Mucosa of descending colon (tissue), 3 donors: ENCODE measurements around the gene TMEM198. TPM values are rescaled to one million over a fixed set of nuclear protein-coding genes. Genes with fewer than 3 reads are reported as not detected.

ENCODE experiments used
- ATAC-seq: fragments of 200-7000 bp; cut with Tn5 transposase; one replicate; pipeline ENCODE4 v1.9.1; 2020; ENCODE audit warnings: mild to moderate bottlenecking, moderate library complexity
- DNase-seq, 3 donors: peaks; one replicate each; pipeline ENCODE4 v3.0.0-alpha.2; 2020
- H3K36me3 ChIP-seq: fragments of 200-600 bp; one replicate; pipeline ENCODE4 v1.8.0; 2021; ENCODE audit warnings: low read depth, mild to moderate bottlenecking
- H3K4me1 ChIP-seq: fragments of 200-600 bp; one replicate; pipeline ENCODE4 v1.8.0; 2021; ENCODE audit warnings: low read depth, mild to moderate bottlenecking
- H3K4me3 ChIP-seq: fragments of 200-600 bp; one replicate; pipeline ENCODE4 v1.8.0; 2021; ENCODE audit warnings: mild to moderate bottlenecking
- H3K9me3 ChIP-seq: fragments of 200-600 bp; one replicate; pipeline ENCODE4 v1.8.0; 2021; ENCODE audit warnings: mild to moderate bottlenecking
- CTCF ChIP-seq: fragments of 200-600 bp; IDR thresholded peaks from one replicate; pipeline ENCODE4 v1.8.0; 2022; ENCODE audit warnings: antibody characterized with exemption, mild to moderate bottlenecking
- intact Hi-C, 2 donors: fragments of 100-400 bp; cut with DNase I in 1 of 2; cut with micrococcal nuclease in 1 of 2; formaldehyde crosslinking; loops; one replicate each; pipeline versions ENCODE4 v1.11.0 to v1.11.1; 2022; cut with DNase I, micrococcal nuclease
- total RNA-seq, 3 donors: library from RNA; stranded (reverse); fragmentation: NEBNext Ultra II Directional in 2 of 3; extraction: Animal tissue kit (Norgen Biotek cat#: 25700) in 2 of 3; gene quantifications; one replicate each; pipeline versions ENCODE4 v1.2.1 to v1.2.4, GENCODE V29; 2021 to 2023
- donor health status: DM: no; HTN: no; CAD: no; lungs with moderate emphysema.
- donor health status: DM: no; HTN: no; CAD: no.
- donor health status: DM: no; HTN: yes; CAD: no.

Gene TMEM198
- total RNA-seq, 3 donors from 2014 or later: 0.69 to 2.7 (median 2.7) TPM

DNA sequence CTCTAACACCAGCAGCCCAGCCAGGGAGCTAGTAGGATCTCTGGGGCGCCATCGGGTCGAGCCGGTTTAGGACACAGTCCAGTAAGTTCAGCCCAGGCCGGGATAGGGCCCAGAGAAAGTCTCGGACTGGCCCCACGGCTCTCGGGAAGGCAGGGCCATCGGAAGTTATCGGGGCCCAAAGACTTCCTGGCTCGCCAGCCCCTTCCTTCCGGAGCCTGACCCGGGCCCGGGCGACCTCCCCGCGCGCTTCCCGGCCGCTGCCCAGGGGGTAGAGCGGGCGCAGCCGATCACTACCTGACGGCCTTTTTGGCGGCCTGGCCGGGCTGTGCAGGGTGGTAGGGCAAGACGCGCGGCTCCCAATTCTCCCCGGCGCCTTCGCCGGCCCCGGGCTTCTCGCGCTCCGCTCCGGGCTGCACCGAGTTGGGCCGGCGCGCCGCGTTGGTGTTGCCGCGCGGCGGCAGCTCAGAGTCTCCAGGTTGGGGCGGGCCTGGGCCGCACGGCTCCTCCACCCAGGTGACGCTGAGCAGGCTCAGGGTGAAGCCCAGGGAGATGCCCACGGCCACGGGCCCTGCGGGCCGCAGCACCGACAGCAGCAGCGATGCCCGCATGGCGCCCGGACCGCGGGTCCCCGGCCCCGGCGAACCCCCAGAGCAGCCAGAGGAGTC is 765 bp upstream of the TMEM198 start:
- intact Hi-C loops: no loop called here

GRCh38 chr2:219544567-219544966 is 739 bp downstream of the TMEM198 start:
- DNase-seq: peak in 1 of 3 donors; percentile 46
- no peak overlapping the region for H3K4me3 ChIP-seq
- intact Hi-C loops: no loop called here

More for the DNA sequence above, 765 bp upstream of the TMEM198 start:
- peak in 1 of 3 donors; percentile 44 for DNase-seq
- Histone ChIP-seq H3K4me3 (peak overlapping the region; percentile 41), H3K9me3 (no peaks in the 10 kb centered on the region), H3K4me1 (peaks cover 15% of the 10 kb centered on the region), H3K36me3 (no peaks in the 10 kb centered on the region)
- ATAC-seq: peak; percentile 63
- TF ChIP-seq CTCF: no peak

GRCh38 chr2:219545295-219545942 is 1.6 kb downstream of the TMEM198 start:
- H3K9me3 ChIP-seq: no peaks in the 10 kb centered on the region
- no peak for DNase-seq
- no peak for ATAC-seq
- no peaks in the 10 kb centered on the region for H3K36me3 ChIP-seq
- intact Hi-C loops: no loop called here
- H3K4me3 ChIP-seq: no peak overlapping the region
- H3K4me1 ChIP-seq: peaks cover 15% of the 10 kb centered on the region
- no peak for TF ChIP-seq CTCF

More at GRCh38 chr2:219544567-219544966, 739 bp downstream of the TMEM198 start:
- no peak for ATAC-seq
- TF ChIP-seq CTCF: no peak
- no peaks in the 10 kb centered on the region for H3K9me3 ChIP-seq
- H3K4me1 ChIP-seq: peaks cover 15% of the 10 kb centered on the region
- H3K36me3 ChIP-seq: no peaks in the 10 kb centered on the region

DNA sequence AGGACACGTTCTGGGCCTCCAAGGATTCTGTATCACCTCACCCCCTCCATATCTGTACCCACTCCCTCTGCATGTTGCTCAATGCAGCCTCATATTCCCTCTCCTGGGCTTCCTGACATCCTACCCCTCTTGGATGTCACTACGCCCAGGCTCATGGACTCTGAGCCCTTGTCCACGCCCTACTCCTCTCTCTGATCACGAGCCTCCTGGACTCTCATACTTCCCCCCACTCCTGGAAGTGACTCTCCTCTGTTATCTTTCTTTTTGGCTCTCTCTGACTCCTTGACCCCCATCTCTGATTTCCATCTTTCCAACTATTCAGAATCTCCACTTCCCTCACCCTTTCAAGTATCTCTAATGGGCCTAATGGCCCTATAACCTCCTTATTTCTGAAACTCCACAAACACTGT is 2.1 kb downstream of the TMEM198 start:
- intact Hi-C loops: no loop called here
- no peak for TF ChIP-seq CTCF
- H3K4me1 ChIP-seq: peaks cover 15% of the 10 kb centered on the region
- H3K9me3 ChIP-seq: no peaks in the 10 kb centered on the region
- no peak for DNase-seq
- ATAC-seq: no peak
- no peaks in the 10 kb centered on the region for H3K36me3 ChIP-seq
- H3K4me3 ChIP-seq: no peak overlapping the region

DNA sequence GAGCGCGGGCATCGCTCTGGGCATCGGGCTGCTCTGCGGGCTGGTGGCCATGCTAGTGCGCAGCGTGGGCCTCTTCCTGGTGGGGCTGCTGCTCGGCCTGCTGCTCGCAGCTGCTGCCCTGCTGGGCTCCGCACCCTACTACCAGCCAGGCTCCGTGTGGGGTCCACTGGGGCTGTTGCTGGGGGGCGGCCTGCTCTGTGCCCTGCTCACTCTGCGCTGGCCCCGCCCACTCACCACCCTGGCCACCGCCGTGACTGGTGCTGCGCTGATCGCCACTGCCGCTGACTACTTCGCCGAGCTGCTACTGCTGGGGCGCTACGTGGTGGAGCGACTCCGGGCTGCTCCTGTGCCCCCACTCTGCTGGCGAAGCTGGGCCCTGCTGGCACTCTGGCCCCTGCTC is 3.8 kb downstream of the TMEM198 start:
- TF ChIP-seq CTCF: no peak
- DNase-seq: no peak
- peaks cover 12% of the 10 kb centered on the region for H3K4me1 ChIP-seq
- intact Hi-C loops: no loop called here
- H3K9me3 ChIP-seq: no peaks in the 10 kb centered on the region
- H3K36me3 ChIP-seq: no peaks in the 10 kb centered on the region
- no peak overlapping the region for H3K4me3 ChIP-seq
- no peak for ATAC-seq
